GM12864 (cell line): Measurements from ENCODE around the gene PIK3R2.

Experiments used
- DNase-seq: peaks from one replicate; pipeline ENCODE4 v3.0.0-alpha.2; 2011; ENCODE audit warnings: low read depth
- H3K4me3 ChIP-seq: 2 replicates; pipeline ENCODE4 v1.5.1; 2011; ENCODE audit warnings: mild to moderate bottlenecking, low read depth, low read length, control low read depth
- CTCF ChIP-seq: IDR thresholded peaks from 2 replicates; pipeline ENCODE4 v1.5.1; 2011; ENCODE audit warnings: low read depth, mild to moderate bottlenecking, moderate library complexity, low read length, control low read depth, inconsistent platforms; ENCODE audit errors: missing control alignments

PIK3R2 gene

GRCh38 chr19:18131841-18132596 lies 20.9 kb upstream of the PIK3R2 start:
- DNase-seq, result no peak
- no peak for TF ChIP-seq CTCF
- H3K4me3 ChIP-seq, result no peak overlapping the region

DNA sequence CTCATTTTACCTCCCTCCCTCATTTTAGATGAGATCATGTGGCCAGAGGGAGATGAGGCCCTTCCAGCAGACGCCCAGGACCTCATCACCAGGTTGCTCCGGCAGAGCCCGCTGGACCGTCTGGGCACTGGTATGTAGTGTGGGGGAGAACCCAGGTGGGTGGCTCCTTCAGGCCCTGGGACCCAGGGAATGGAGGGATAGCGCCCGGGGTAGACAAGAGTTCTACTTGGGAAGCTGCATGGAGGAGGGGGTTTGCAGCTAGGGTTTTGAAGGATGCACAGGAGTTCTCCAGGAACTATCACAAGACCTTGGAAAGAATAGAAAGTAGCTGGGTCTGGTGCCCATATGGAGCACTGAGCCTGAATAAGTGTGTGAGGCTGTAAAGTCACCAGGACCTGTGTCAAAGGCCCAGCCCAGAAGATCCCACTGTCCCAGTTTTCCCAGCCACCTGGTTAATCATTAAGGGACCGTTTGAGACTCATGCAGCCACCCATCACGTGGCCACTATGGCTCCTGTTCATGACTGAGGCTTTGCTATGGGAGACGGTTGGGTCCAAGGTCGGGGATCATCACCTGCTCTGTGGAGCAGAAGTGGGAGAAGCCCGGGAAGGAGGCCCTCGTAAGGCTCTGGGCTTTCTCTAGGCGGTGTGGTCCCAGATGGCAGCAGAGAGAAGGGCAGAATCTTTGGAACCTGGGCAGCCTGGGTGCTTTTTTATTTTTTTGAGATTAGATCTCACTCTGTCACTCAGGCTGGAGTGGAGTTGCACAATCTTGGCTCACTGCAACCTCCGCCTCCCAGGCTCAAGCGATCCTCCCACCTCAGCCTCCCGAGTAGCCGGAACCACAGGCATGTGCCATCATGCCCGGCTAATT lies 17.0 kb upstream of the PIK3R2 start:
- no peak for TF ChIP-seq CTCF
- H3K4me3 ChIP-seq, result no peak overlapping the region
- DNase-seq, result no peak

- TF ChIP-seq CTCF, result no peak
- H3K4me3 ChIP-seq, result no peak overlapping the region
- DNase-seq, result no peak
Observed at GRCh38 chr19:18137242-18137641, 15.7 kb upstream of the PIK3R2 start.

GRCh38 chr19:18137657-18138339 lies 15.2 kb upstream of the PIK3R2 start:
- no peak for DNase-seq
- TF ChIP-seq CTCF, result no peak
- H3K4me3 ChIP-seq, result no peak overlapping the region

DNA sequence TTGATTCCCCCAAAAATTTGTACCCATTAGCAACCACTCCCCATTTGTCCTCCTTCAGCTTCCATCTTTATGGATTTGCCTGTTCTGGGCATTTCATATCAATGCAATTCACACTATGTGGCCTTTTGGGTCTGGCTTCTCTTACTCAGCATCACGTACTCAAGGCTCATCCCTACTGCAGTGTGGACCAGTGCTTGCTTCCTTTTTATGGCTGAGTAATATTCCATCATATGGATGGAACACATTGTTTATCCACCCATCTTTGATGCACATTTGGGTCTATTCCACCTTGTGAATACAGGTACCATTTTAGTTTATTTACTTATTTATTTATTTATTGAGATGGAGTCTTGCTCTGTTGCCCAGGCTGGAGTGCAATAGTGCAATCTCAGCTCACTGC lies 12.5 kb upstream of the PIK3R2 start:
- no peak overlapping the region for H3K4me3 ChIP-seq
- TF ChIP-seq CTCF, result no peak
- DNase-seq, result no peak

- TF ChIP-seq CTCF, result no peak
- DNase-seq, result no peak
- no peak overlapping the region for H3K4me3 ChIP-seq
Observed at GRCh38 chr19:18141031-18141430, 11.9 kb upstream of the PIK3R2 start.
